GM12878 (cell line): ENCODE results near the gene LILRB1.

Experiments
- FOXM1 ChIP-seq: IDR thresholded peaks from 2 replicates; pipeline ENCODE4 v1.6.1; 2012; ENCODE audit warnings: low read depth, mild to moderate bottlenecking, inconsistent platforms, low read length, moderate library complexity
- SMAD1 ChIP-seq: fragments of 450-650 bp; IDR thresholded peaks from 2 replicates; pipeline ENCODE4 v1.6.1; 2018; ENCODE audit warnings: mild to moderate bottlenecking, low read depth; ENCODE audit not compliant: partially characterized antibody
- TARDBP ChIP-seq: IDR thresholded peaks from 2 replicates; pipeline ENCODE4 v1.6.1; 2016; ENCODE audit warnings: borderline replicate concordance
- TF ChIP-seq, protein P1 (sequence below), 3 experiments: IDR thresholded peaks in 2 of 3; conservative IDR thresholded peaks in 1 of 3; 2 replicates each; pipeline ENCODE4 v1.5.1; 2011; ENCODE audit warnings: low read depth in 3 of 3, low read length in 3 of 3, mild to moderate bottlenecking in 3 of 3, control low read depth in 2 of 3, moderate library complexity in 2 of 3, inconsistent platforms in 1 of 3, mixed read lengths in 1 of 3; ENCODE audit not compliant: control insufficient read depth in 2 of 3, insufficient read depth in 1 of 3; ENCODE audit errors: extremely low read depth in 1 of 3
- TF ChIP-seq, protein P2 (sequence below): IDR thresholded peaks from 2 replicates; pipeline ENCODE4 v1.6.1; 2012; ENCODE audit warnings: mild to moderate bottlenecking, low read depth, low read length

DNA sequence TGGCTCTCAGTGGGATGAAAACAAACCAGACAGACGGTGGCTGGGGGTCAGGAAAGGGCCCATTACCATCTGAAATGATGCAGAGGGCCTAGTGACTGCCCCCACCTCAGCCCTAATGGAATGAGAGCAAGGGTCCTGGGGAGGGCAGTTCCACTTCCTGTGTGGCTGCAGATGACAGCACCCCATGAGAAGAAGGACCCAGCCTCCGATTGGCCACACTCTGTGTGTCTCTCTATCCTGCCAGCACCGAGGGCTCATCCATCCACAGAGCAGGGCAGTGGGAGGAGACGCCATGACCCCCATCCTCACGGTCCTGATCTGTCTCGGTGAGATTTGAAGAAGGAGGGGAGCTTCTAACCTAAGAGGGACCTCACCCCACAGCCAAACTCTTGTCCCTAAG, 498 bp downstream of the LILRB1 start:
- TF ChIP-seq, protein P1, sequence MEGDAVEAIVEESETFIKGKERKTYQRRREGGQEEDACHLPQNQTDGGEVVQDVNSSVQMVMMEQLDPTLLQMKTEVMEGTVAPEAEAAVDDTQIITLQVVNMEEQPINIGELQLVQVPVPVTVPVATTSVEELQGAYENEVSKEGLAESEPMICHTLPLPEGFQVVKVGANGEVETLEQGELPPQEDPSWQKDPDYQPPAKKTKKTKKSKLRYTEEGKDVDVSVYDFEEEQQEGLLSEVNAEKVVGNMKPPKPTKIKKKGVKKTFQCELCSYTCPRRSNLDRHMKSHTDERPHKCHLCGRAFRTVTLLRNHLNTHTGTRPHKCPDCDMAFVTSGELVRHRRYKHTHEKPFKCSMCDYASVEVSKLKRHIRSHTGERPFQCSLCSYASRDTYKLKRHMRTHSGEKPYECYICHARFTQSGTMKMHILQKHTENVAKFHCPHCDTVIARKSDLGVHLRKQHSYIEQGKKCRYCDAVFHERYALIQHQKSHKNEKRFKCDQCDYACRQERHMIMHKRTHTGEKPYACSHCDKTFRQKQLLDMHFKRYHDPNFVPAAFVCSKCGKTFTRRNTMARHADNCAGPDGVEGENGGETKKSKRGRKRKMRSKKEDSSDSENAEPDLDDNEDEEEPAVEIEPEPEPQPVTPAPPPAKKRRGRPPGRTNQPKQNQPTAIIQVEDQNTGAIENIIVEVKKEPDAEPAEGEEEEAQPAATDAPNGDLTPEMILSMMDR (IDR thresholded peaks at IDR 0.05 in 2 of 3, conservative IDR thresholded peaks at IDR 0.05 in 1 of 3; ENCODE audit: control insufficient read depth in 2 of 3, extremely low read depth in 1 of 3, insufficient read depth in 1 of 3, low read depth in 3 of 3, low read length in 3 of 3) = no peak
- TF ChIP-seq, protein P2, sequence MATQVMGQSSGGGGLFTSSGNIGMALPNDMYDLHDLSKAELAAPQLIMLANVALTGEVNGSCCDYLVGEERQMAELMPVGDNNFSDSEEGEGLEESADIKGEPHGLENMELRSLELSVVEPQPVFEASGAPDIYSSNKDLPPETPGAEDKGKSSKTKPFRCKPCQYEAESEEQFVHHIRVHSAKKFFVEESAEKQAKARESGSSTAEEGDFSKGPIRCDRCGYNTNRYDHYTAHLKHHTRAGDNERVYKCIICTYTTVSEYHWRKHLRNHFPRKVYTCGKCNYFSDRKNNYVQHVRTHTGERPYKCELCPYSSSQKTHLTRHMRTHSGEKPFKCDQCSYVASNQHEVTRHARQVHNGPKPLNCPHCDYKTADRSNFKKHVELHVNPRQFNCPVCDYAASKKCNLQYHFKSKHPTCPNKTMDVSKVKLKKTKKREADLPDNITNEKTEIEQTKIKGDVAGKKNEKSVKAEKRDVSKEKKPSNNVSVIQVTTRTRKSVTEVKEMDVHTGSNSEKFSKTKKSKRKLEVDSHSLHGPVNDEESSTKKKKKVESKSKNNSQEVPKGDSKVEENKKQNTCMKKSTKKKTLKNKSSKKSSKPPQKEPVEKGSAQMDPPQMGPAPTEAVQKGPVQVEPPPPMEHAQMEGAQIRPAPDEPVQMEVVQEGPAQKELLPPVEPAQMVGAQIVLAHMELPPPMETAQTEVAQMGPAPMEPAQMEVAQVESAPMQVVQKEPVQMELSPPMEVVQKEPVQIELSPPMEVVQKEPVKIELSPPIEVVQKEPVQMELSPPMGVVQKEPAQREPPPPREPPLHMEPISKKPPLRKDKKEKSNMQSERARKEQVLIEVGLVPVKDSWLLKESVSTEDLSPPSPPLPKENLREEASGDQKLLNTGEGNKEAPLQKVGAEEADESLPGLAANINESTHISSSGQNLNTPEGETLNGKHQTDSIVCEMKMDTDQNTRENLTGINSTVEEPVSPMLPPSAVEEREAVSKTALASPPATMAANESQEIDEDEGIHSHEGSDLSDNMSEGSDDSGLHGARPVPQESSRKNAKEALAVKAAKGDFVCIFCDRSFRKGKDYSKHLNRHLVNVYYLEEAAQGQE = no peak
- TF ChIP-seq FOXM1 (no peak), TARDBP (no peak), SMAD1 (no peak)
